ENCODE measurements around the gene SPATS2L.

The SPATS2L gene

DNA sequence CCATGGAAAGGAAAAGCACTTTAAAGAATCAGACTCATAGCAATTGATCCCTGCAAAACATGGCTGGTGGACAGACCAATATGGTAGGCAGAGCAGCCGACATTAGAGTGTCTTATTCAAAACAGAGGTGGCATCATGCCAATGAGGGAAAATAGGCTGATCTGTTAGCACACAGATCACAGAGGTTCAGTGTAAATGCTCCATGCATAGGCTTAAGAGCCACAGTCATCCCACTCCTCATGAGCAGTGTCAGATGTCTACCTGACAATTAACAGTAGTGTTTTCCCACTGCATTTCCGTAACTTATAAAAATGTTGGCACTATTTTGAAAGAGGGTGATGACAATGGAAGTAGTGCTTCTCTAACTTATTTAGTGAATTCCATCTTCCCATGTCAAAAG, 86.7 kb downstream of the SPATS2L start:
- H2AFZ ChIP-seq (ENCODE audit: low read length) = no peak overlapping the region
- H3K79me2 ChIP-seq (ENCODE audit: low read length) = peaks cover 9% of the 10 kb centered on the region

DNA sequence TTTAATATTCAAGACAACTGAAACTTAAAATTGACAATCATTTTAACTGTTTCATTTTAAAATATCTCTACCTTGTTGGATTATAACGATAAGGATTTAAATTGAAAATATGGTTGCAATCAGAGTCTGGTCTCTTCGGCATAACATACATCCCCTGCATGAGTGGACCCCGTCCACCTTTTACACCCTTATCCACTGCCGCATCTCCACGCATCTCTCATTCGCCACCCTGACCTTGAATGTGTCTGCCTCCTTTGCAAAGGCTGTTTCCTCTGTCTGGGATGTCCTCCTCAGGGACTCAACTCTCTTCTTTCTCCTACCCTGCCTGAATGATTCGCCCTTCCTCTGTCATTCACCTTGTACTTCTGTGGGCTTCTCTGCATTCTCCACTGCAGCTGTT, 87.6 kb downstream of the SPATS2L start:
- DNase-seq = no peak
- Histone ChIP-seq H3K4me2 (ENCODE audit: low read depth, low read length) (no peak overlapping the region), H4K20me1 (ENCODE audit: insufficient read depth, low read length) (no peaks in the 10 kb centered on the region), H3K36me3 (replicated peaks; ENCODE audit: insufficient read depth, low read length) (peaks cover 10% of the 10 kb centered on the region), H3F3A (ENCODE audit: insufficient read depth, low read length) (no peaks in the 10 kb centered on the region), H3K9me3 (replicated peaks; ENCODE audit: insufficient read depth, low read length) (no peaks in the 10 kb centered on the region), H3K9ac (ENCODE audit: low read length) (no peak overlapping the region), H3K27ac (ENCODE audit: low read length) (no peak overlapping the region), H3K9me2 (replicated peaks; ENCODE audit: insufficient read depth, low read length) (no peaks in the 10 kb centered on the region), H3K27me3 (replicated peaks; ENCODE audit: insufficient read depth, low read length) (no peaks in the 10 kb centered on the region), H2AFZ (ENCODE audit: low read length) (no peak overlapping the region), H3K4me1 (ENCODE audit: low read length) (no peaks in the 10 kb centered on the region), H3K4me3 (ENCODE audit: low read length) (no peak overlapping the region), H3K79me2 (ENCODE audit: low read length) (peaks cover 11% of the 10 kb centered on the region)
- TF ChIP-seq EZH2 (optimal IDR thresholded peaks at IDR 0.05; ENCODE audit: low read depth, low read length) = no peak
- no peak for TF ChIP-seq CTCF (IDR thresholded peaks at IDR 0.05; ENCODE audit: low read length)
- TF ChIP-seq EZH2phosphoT487 (IDR thresholded peaks at IDR 0.05; ENCODE audit: low read length) = no peak

More for the DNA sequence above, 86.7 kb downstream of the SPATS2L start:
- DNase-seq = no peak
- Histone ChIP-seq H3K27ac (ENCODE audit: low read length) (no peak overlapping the region), H3K4me1 (ENCODE audit: low read length) (no peaks in the 10 kb centered on the region), H3K4me3 (ENCODE audit: low read length) (no peak overlapping the region), H3K9ac (ENCODE audit: low read length) (no peak overlapping the region), H4K20me1 (ENCODE audit: insufficient read depth, low read length) (no peaks in the 10 kb centered on the region), H3K4me2 (ENCODE audit: low read depth, low read length) (no peak overlapping the region), H3K9me2 (replicated peaks; ENCODE audit: insufficient read depth, low read length) (no peaks in the 10 kb centered on the region), H3K36me3 (replicated peaks; ENCODE audit: insufficient read depth, low read length) (peaks cover 10% of the 10 kb centered on the region), H3K27me3 (replicated peaks; ENCODE audit: insufficient read depth, low read length) (no peaks in the 10 kb centered on the region), H3K9me3 (replicated peaks; ENCODE audit: insufficient read depth, low read length) (no peaks in the 10 kb centered on the region), H3F3A (ENCODE audit: insufficient read depth, low read length) (no peaks in the 10 kb centered on the region)
- TF ChIP-seq EZH2 (optimal IDR thresholded peaks at IDR 0.05; ENCODE audit: low read depth, low read length) (no peak), EZH2phosphoT487 (IDR thresholded peaks at IDR 0.05; ENCODE audit: low read length) (no peak), CTCF (IDR thresholded peaks at IDR 0.05; ENCODE audit: low read length) (no peak)

GRCh38 chr2:200396781-200397242, 90.3 kb downstream of the SPATS2L start:
- Histone ChIP-seq H3K27me3 (replicated peaks; ENCODE audit: insufficient read depth, low read length) (no peaks in the 10 kb centered on the region), H3K9ac (ENCODE audit: low read length) (no peak overlapping the region), H3K9me3 (replicated peaks; ENCODE audit: insufficient read depth, low read length) (no peaks in the 10 kb centered on the region), H3K4me2 (ENCODE audit: low read depth, low read length) (no peak overlapping the region), H3K36me3 (replicated peaks; ENCODE audit: insufficient read depth, low read length) (no peaks in the 10 kb centered on the region), H3K4me3 (ENCODE audit: low read length) (no peak overlapping the region), H4K20me1 (ENCODE audit: insufficient read depth, low read length) (no peaks in the 10 kb centered on the region), H3K4me1 (ENCODE audit: low read length) (no peaks in the 10 kb centered on the region), H3K27ac (ENCODE audit: low read length) (no peak overlapping the region), H3K9me2 (replicated peaks; ENCODE audit: insufficient read depth, low read length) (no peaks in the 10 kb centered on the region), H2AFZ (ENCODE audit: low read length) (no peak overlapping the region), H3F3A (ENCODE audit: insufficient read depth, low read length) (no peaks in the 10 kb centered on the region), H3K79me2 (ENCODE audit: low read length) (peaks cover 12% of the 10 kb centered on the region)
- no peak for DNase-seq
- TF ChIP-seq CTCF (IDR thresholded peaks at IDR 0.05; ENCODE audit: low read length) (no peak), EZH2phosphoT487 (IDR thresholded peaks at IDR 0.05; ENCODE audit: low read length) (no peak), EZH2 (optimal IDR thresholded peaks at IDR 0.05; ENCODE audit: low read depth, low read length) (no peak)

All from MM.1S (cell line).